NB4 (cell line): ENCODE results near the gene SUSD4.

ENCODE experiments used
- MYC ChIP-seq: IDR thresholded peaks from 2 replicates; pipeline ENCODE4 v1.6.1; 2011; ENCODE audit warnings: low read depth, low read length
- POLR2A ChIP-seq: IDR thresholded peaks from 2 replicates; pipeline ENCODE4 v1.6.1; 2011; ENCODE audit warnings: mild to moderate bottlenecking; ENCODE audit not compliant: insufficient read length; ENCODE audit errors: extremely low read depth
- TF ChIP-seq, protein P1 (sequence below): IDR thresholded peaks from one replicate; pipeline ENCODE4 v1.5.1; 2012; ENCODE audit warnings: low read depth, low read length
- TF ChIP-seq, protein P2 (sequence below): IDR thresholded peaks from 2 replicates; pipeline ENCODE4 v1.6.1; 2011; ENCODE audit warnings: low read depth, low read length

DNA sequence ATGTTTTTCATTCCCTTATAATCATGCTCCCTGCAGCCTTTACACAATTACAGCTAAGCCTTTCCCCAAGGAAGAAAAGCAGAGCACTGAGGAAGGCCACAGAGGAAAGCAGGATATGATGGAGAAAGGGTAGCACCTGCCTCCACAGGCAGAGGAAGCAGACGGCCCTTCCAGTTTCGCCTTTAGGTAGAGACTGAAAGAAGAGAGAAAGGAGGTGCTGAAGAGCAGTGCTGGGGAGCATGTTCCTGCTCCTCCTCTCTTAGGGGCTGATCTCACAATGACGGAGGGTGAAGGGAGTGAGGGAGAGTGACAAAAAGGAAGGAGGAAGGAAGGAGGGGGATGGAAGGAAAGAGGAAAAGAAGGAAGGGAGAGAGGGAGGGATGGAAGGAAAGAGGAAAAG is 41.1 kb downstream of the SUSD4 start:
- TF ChIP-seq POLR2A (no peak), MYC (no peak)
- TF ChIP-seq, protein P1, sequence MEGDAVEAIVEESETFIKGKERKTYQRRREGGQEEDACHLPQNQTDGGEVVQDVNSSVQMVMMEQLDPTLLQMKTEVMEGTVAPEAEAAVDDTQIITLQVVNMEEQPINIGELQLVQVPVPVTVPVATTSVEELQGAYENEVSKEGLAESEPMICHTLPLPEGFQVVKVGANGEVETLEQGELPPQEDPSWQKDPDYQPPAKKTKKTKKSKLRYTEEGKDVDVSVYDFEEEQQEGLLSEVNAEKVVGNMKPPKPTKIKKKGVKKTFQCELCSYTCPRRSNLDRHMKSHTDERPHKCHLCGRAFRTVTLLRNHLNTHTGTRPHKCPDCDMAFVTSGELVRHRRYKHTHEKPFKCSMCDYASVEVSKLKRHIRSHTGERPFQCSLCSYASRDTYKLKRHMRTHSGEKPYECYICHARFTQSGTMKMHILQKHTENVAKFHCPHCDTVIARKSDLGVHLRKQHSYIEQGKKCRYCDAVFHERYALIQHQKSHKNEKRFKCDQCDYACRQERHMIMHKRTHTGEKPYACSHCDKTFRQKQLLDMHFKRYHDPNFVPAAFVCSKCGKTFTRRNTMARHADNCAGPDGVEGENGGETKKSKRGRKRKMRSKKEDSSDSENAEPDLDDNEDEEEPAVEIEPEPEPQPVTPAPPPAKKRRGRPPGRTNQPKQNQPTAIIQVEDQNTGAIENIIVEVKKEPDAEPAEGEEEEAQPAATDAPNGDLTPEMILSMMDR, result no peak
- TF ChIP-seq, protein P2, sequence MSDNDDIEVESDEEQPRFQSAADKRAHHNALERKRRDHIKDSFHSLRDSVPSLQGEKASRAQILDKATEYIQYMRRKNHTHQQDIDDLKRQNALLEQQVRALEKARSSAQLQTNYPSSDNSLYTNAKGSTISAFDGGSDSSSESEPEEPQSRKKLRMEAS, result no peak
